SK-N-MC (cell line): ENCODE results near the gene ARHGEF37.

Experiments used
- FOXP2 ChIP-seq: optimal IDR thresholded peaks from 2 replicates; pipeline ENCODE3; 2011; ENCODE audit warnings: mild to moderate bottlenecking, moderate library complexity; ENCODE audit not compliant: insufficient read depth; ENCODE audit errors: extremely low read length, control extremely low read depth
- POLR2AphosphoS5 ChIP-seq: IDR thresholded peaks from 2 replicates; pipeline ENCODE4 v1.6.1; 2012; ENCODE audit warnings: mild to moderate bottlenecking, low read depth, low read length, borderline replicate concordance

GRCh38 chr5:149561848-149562247 lies 19.4 kb upstream of the ARHGEF37 start:
- TF ChIP-seq POLR2AphosphoS5 (no peak), FOXP2 (no peak)
